ENCODE results near the gene DENND1A.

DENND1A gene

DNA sequence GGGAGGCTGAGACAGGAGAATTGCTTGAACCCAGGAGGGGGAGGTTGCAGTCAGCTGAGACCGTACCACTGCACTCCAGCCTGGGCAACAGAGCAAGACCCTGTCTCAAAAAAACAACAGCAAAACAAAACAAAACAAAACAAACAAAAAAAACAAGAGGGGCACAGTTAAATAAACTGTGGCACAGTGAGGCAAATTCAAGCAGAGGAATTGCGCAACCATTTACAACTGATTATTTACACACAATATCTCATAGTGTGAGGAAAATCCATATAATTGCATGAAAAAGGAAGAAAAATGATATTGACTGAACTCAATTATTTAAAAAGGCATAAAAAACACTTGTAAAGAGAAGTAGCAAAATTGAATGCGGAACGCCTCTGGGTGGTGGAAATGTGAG is 412.4 kb downstream of the DENND1A start:
- no peak for DNase-seq

- no peak for DNase-seq
Observed at GRCh38 chr9:123514766-123515165, 415.2 kb downstream of the DENND1A start.

DNA sequence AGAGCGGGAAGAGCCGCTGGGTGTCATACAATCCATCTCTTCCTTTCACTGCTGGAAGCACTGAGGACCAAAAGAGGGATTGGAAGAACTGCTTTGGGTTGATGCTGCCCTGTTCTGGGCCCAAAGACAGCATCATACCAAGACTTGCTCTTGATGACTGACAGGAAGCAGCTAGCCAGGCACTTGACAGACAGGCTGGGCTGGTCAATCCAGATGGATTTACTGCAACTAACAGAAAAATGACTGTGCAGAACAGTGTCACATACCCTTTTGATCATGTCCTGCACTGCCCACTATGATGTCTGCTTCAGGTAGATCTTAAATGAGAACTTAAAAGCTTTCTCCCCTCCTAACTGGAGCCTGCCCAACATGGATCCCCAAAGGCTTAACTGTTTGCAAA is 416.4 kb downstream of the DENND1A start:
- no peak for DNase-seq

DNA sequence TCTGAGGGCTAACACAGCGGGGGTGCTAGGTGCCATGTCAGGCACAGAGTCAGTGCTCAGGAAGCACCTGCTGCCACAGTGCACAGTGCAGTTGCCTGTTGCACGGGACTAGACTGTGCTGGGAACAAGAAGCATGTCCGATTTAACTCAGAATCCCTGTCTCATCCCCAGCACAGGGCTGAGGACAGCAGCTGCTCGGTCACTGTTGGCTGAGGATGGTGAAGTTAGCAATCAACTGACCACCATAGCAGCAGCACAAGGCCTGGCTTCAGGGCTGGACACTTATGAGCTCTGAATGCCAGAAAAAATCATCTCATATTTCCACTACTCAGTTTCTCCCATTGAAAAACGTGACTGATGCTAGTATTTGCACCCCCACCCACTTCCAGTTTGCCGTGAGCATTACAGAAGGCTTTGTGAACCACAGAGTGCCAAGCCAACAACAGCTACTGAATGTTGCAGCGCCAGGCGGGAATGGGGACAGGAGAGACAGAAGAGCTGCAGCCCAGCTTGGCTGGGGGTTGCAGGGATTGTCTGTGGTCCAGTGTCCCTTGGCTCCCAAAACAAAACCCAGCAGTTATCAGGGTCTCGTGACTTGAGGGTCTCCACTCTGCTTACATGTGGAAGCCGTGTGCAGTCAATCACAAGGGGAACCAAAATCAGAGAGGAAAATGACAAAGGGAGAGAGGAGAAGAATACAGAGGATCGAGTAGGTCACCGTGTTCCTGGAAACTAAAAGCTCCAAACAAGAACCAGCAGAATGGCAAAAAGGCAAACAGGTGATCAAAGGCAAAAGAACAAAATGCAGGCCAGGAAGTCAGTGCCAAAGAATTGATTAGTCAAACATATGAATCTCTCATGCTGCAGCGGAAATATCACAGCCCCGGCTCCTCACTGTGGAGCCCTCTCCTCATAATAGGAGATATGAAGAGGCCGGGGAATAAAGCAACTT is 418.3 kb downstream of the DENND1A start:
- no peak for DNase-seq

DNA sequence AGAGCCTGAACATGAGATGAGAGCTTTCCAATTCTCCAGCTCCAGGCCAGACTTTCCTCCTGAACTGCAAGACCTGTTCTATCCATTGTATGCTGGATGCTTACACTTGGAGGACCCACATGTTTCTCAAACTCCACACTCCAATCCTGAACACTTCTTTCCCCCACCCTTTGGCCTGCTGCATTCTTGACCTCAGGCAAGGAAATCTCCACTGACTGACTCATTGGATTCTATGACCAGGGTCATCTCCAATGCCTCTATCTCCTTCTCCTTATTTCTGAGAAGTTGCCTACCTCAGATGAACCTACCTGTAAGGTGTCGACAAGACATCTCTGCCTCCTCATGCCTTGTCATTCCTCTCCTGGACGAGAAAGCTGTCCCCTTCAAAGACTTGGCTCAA is 420.3 kb downstream of the DENND1A start:
- no peak for DNase-seq

DNA sequence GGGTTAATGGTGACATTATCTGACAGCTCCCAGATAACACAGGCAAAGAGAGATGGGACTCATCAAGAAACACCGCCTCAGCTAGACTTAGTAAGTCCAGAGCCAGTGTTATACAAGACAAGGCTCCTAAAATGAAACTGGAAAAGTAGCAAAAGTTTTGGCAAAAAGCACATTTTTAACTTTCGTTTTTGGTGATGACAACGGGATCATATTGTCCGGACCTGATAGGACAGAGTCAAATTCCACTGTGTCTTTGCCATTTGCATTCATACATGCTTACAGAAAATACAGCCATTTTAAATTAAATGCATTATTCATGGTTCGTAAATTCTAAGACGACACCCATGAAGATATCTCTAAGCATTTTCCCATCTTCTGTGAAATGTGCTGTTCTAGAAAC is 421.9 kb downstream of the DENND1A start:
- DNase-seq = no peak

DNA sequence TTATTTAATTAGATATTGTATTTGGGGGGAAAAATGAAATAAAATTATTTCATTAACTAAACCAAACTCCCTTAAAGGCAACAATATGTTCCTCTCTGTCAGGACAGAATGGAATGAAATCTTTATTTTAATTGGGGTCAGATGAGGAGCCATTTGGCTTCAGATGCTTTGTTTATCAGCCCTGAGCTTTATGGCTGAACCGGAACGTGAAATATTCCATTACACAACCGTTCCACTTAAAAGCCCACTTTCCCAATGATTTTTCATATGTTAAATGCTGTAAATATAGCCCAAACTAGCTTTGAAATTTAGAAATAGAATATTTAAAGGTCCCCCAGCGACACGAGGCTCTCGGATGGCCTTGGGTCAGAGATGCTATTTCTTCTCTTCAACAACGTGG is 424.4 kb downstream of the DENND1A start:
- DNase-seq = no peak

GRCh38 chr9:123500336-123500735 is 429.6 kb downstream of the DENND1A start:
- no peak for DNase-seq

GRCh38 chr9:123497830-123498229 is 432.1 kb downstream of the DENND1A start:
- no peak for DNase-seq

- no peak for DNase-seq
Observed at GRCh38 chr9:123495731-123496130, 434.2 kb downstream of the DENND1A start.

GRCh38 chr9:123493627-123494026 is 436.3 kb downstream of the DENND1A start:
- DNase-seq = no peak

DNA sequence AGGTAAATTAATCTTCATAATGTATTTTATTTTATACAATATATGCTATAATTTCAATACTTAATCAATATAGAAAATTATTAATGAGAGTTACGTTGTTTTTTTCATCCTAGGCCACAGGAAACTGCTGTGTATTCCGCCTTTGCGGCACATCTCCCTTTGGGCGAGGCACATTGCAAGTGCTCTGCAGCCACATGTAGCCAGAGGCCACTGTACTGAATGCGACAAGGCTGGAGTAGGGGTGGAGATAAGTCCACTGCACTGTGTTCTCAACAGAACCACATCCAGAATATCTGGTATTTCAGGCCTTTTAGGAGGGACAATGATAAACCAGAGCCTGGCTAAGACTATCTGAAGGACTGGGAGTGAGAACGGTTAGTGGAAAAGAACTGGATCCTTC is 439.2 kb downstream of the DENND1A start:
- no peak for DNase-seq

- DNase-seq = no peak
Observed at GRCh38 chr9:123488722-123489321, 441.1 kb downstream of the DENND1A start.

GRCh38 chr9:123487944-123488548 is 441.9 kb downstream of the DENND1A start:
- no peak for DNase-seq

DNA sequence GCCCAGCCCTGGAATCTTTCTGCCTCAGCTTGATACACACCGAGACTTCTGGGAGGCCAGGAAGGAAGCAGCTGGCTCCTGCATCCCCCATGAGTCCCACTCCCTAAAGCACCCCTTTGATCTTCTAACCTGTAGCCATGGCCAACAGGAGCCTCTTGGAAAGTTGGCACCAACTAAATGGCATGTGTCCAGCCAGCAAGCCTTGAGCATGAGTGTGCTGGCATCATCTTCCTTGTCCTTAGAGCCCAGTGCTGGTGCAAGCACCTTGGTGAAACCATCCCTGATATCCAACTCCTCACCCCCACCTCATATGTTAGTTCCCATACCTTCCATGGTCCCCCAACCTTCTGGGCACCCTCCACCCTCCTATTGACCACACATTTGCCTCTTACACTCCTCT is 443.5 kb downstream of the DENND1A start:
- DNase-seq = no peak

- DNase-seq = no peak
Observed at GRCh38 chr9:123485216-123485615, 444.7 kb downstream of the DENND1A start.

DNA sequence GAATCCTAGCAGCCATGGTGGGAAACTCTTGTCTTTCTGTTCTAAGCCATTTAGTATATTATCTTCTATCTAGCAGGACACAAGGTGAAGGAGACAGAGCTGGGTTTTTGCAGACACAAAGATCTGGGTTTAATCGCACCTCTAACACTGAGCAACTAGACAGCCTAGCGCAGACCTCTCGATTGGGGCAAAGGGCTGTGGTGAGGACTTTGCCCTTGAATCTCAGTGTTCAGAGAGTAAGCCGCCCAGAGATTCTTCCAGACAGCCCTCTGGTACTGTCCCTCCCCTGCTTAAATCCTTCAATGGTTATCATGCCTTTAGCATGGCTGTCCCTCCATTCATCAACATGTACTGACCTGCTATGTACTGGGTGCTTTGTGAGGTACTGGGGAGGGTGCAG is 445.8 kb downstream of the DENND1A start:
- DNase-seq = no peak

GRCh38 chr9:123483191-123483803 is 446.6 kb downstream of the DENND1A start:
- no peak for DNase-seq

DNA sequence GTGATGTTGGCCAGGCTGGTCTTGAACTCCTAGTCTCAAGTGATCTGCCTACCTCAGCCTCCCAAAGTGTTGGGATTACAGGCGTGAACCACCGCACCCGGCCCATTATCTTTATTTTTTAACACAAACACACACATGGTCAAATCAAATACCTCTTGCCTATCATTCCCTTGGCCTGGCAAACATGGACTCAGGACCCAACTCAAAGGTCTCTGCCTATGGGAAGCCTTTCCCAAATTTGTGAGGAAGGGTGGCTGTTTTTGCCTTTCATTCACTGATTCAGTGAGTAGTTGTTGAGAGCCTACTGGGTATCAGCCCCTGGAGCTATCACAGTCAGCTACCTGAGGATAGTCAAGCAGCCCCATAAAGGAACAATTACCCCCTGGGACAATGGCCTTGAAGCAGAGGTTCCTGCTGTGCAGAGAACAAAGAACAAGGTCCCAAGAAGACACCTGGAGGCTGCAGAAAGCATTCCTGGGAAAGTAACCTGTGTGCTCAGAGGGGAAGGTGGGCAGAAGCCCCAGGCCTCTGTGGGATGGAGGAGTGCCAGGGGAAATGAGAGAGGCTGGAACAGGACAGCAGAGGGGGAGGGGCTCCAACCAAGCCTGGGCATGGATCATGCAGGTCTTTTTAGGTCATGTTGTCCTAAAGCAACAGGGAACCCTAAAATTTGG is 447.5 kb downstream of the DENND1A start:
- DNase-seq = no peak

DNA sequence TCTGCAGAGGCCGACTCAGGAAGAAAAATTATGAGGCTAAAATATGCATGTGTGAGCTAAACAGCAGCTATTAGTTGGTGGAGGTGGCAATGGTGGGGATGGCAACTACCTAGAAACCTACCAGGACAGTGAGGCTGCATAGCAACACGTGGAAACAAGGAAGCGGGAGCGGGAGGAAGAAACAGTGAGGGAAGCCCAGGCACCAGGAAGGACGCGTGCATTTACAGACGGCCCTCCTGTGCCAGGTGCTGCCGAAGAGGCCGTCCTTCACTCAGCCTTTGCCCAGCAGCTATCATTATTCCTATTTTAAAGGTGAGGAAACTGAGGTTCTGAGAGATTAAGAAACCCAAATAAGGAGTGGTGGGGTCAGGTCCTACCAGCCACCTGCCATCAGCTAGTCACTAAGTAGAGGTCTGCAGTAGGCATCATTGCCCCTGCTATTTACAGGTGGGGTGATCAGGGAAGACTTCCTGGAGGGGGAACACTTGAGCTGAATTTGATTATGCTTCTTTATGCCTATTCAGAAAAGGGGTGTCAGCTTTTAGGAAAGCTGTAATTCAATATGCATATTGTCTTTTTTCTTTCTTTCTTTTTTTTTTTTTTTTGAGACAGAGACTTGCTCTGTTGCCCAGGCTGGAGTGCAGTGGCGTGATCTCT is 448.6 kb downstream of the DENND1A start:
- DNase-seq = no peak

GRCh38 chr9:123480791-123481190 is 449.1 kb downstream of the DENND1A start:
- no peak for DNase-seq

DNA sequence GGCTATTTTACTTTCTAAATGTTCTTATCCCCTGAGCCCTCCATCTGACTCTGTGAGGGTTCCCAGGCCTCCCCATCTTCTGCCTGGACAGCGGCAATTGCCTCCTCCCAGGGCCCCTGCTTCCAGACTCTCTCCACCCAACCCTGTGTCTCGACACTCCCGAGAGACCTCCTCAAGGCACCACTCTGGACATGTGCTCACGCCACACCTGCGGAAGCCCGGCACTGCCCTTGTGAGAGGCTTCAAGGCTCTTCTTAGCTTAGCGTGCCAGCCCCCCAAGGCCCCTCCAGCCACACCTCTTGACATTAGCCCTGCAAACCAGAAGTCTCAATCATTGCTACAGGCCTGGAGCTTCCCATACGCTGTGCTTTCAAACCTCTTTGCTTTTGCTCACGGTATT is 449.8 kb downstream of the DENND1A start:
- no peak for DNase-seq

All from NCI-H2029 treated with DMSO at 0.1 percent for 48 hours (cell line).